Activated naive CD4-positive, alpha-beta T cell treated with anti-CD3 and anti-CD28 coated beads, Interleukin-2, amount 10 ng/mL, durations not matched to agents 7 days and 5 days (primary cell): ENCODE measurements around the gene SLC22A17.
"Not testable (repeated sequence)": the region's sequence is repeated elsewhere in the genome, so short reads cannot be mapped to it uniquely, and the experiment has no call there.

Experiments
- CTCF ChIA-PET: fragments of 350-600 bp; sonication (Branson Sonifier 250); formaldehyde crosslinking; loops from one replicate; lab custom pipeline; 2021; ENCODE audit warnings: antibody characterized with exemption; lab: Charles Lee
- DNase-seq: peaks from one replicate; pipeline ENCODE4 v3.0.0-alpha.2; 2020
- H3K27ac Mint-ChIP-seq: one replicate; pipeline ENCODE4 v1.8.0; 2021; ENCODE audit warnings: mild to moderate bottlenecking, moderate library complexity, mixed read lengths
- H3K27me3 Mint-ChIP-seq: one replicate; pipeline ENCODE4 v1.8.0; 2021; ENCODE audit warnings: mild to moderate bottlenecking, mixed read lengths
- H3K36me3 Mint-ChIP-seq: one replicate; pipeline ENCODE4 v1.8.0; 2021; ENCODE audit warnings: mixed read lengths
- H3K4me1 Mint-ChIP-seq: one replicate; pipeline ENCODE4 v1.8.0; 2021; ENCODE audit warnings: mixed read lengths
- H3K4me3 Mint-ChIP-seq: one replicate; pipeline ENCODE4 v1.8.0; 2021; ENCODE audit warnings: mild to moderate bottlenecking, moderate library complexity, mixed read lengths
- H3K9me3 Mint-ChIP-seq: one replicate; pipeline ENCODE4 v1.8.0; 2021; ENCODE audit warnings: mixed read lengths

SLC22A17 gene

GRCh38 chr14:23352506-23353432 lies at the start of gene SLC22A17:
Gene SLC22A17 (minus strand): TSS chr14:23352887.
- no peaks in the 10 kb centered on the region for H3K9me3 Mint-ChIP-seq
- H3K4me1 Mint-ChIP-seq: peaks cover 9% of the 10 kb centered on the region
- H3K36me3 Mint-ChIP-seq: no peaks in the 10 kb centered on the region
- H3K27me3 Mint-ChIP-seq: peaks cover 74% of the 10 kb centered on the region
- CTCF ChIA-PET: interaction anchor here (1.0 to 1.9 kb wide), 3 partner anchors 9 to 26 kb away, joined by 3 to 8 read pairs (median 7); no protein-coding TSS in a partner anchor
- peak within 1 kb of the TSS; percentile 64 for H3K4me3 Mint-ChIP-seq
- DNase-seq: peak; percentile 60
- no peak within 1 kb of the TSS for H3K27ac Mint-ChIP-seq

GRCh38 chr14:23401291-23401690 lies 48.6 kb upstream of the SLC22A17 start:
- DNase-seq: no peak
- Mint-ChIP-seq H3K27ac (no peak overlapping the region), H3K36me3 (no peaks in the 10 kb centered on the region), H3K4me3 (no peak overlapping the region), H3K4me1 (no peaks in the 10 kb centered on the region), H3K27me3 (peaks cover 27% of the 10 kb centered on the region), H3K9me3 (no peaks in the 10 kb centered on the region)
- CTCF ChIA-PET: interaction anchor here (1.1 kb wide), 1 partner anchor 21 kb away, joined by 5 read pairs; no protein-coding TSS in a partner anchor

DNA sequence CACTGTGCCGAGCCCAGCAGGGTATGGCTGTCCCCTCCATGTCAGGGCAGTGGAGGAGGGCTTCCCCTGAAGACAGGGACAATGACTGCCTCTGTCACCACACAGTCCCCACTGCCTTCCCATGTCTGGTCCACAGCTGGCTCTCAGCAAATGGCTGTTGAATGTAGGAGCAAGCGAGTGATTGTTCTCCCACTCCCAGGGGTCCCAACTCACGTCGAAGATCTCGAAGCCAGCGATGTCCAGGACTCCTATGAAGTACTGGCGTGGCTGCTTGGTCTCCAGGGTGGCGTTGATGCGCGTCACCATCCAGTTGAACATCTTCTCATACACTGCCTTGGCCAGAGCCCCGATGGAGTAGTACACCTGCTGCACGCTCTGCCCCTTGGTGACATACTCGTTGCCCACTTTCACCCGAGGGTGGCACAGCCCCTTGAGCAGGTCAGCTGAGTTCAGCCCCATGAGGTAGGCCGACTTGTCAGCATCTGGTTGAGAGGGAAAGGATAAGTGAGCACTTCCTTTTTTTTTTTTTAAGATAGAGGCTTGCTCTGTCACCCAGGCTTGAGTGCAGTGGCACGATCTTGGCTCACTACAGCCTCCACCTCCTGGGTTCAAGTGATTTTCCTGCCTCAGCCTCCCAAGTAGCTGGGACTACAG lies 47.9 kb upstream of the SLC22A17 start:
- peaks cover 27% of the 10 kb centered on the region for H3K27me3 Mint-ChIP-seq

DNA sequence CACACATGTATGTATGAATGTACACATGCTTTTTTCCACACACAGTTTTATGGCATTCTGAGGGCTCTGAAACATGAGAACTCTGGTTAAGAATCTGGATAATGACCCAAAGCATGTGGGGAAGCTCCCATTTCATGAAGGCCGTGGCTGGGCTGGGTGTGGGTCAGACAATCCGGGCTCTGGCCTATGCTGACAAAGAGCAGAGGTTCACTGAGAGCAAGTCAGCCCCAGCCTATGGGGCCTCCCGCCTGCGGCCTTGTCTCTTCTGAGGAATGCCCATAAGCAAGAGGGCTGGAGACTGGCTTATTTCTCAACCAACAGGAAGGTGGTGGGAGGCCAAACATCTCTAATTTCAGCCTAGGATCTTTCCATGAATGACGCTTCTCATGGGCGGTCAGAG lies 46.9 kb upstream of the SLC22A17 start:
- DNase-seq: no peak
- Mint-ChIP-seq H3K4me3 (no peak overlapping the region), H3K27me3 (peaks cover 27% of the 10 kb centered on the region), H3K36me3 (no peaks in the 10 kb centered on the region), H3K4me1 (no peaks in the 10 kb centered on the region), H3K27ac (no peak overlapping the region), H3K9me3 (no peaks in the 10 kb centered on the region)
- CTCF ChIA-PET: no interaction called here

More for the DNA sequence above, 47.9 kb upstream of the SLC22A17 start:
- CTCF ChIA-PET: interaction anchor here (1.1 kb wide), 1 partner anchor 21 kb away, joined by 5 read pairs; no protein-coding TSS in a partner anchor
- H3K9me3 Mint-ChIP-seq, H3K4me1 Mint-ChIP-seq, H3K27ac Mint-ChIP-seq, H3K4me3 Mint-ChIP-seq, DNase-seq, H3K36me3 Mint-ChIP-seq: not testable (repeated sequence)

DNA sequence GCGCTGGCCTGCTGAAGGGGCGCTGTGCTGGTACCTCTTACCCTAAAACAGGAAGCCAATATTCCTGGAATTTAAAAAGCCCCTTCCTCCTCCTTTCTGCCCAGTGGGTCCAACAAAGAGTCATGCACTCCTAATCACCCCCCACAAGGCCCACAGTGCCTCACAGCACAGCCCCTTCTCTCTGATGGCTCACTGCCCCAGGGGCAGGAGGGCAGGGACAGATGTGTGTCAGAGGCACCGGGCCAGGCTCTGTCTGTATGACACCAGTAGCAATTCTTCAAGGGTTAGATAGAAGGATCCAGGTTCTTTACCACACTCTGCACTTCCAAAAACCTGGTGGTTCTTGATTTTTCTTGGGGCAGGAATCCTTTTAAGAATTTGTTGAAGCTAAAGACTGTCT lies 46.4 kb upstream of the SLC22A17 start:
- Mint-ChIP-seq H3K36me3 (no peaks in the 10 kb centered on the region), H3K4me3 (no peak overlapping the region), H3K27me3 (peaks cover 28% of the 10 kb centered on the region), H3K9me3 (no peaks in the 10 kb centered on the region), H3K4me1 (no peaks in the 10 kb centered on the region), H3K27ac (no peak overlapping the region)
- DNase-seq: no peak
- CTCF ChIA-PET: no interaction called here

GRCh38 chr14:23398348-23398747 lies 45.7 kb upstream of the SLC22A17 start:
- Mint-ChIP-seq H3K4me1 (no peaks in the 10 kb centered on the region), H3K36me3 (no peaks in the 10 kb centered on the region), H3K27me3 (peaks cover 35% of the 10 kb centered on the region), H3K9me3 (no peaks in the 10 kb centered on the region), H3K4me3 (no peak overlapping the region), H3K27ac (no peak overlapping the region)
- no peak for DNase-seq
- CTCF ChIA-PET: no interaction called here

GRCh38 chr14:23396781-23397407 lies 44.2 kb upstream of the SLC22A17 start:
- peaks cover 35% of the 10 kb centered on the region for H3K27me3 Mint-ChIP-seq
- DNase-seq: no peak
- no peak overlapping the region for H3K27ac Mint-ChIP-seq
- no peaks in the 10 kb centered on the region for H3K36me3 Mint-ChIP-seq
- no peaks in the 10 kb centered on the region for H3K9me3 Mint-ChIP-seq
- CTCF ChIA-PET: interaction anchor here (0.7 kb wide), 1 partner anchor 163 kb away, joined by 3 read pairs; no protein-coding TSS in a partner anchor
- H3K4me3 Mint-ChIP-seq: no peak overlapping the region
- H3K4me1 Mint-ChIP-seq: no peaks in the 10 kb centered on the region

- H3K4me1 Mint-ChIP-seq: no peaks in the 10 kb centered on the region
- H3K27me3 Mint-ChIP-seq: peaks cover 33% of the 10 kb centered on the region
- no peak overlapping the region for H3K27ac Mint-ChIP-seq
- DNase-seq: no peak
- no peaks in the 10 kb centered on the region for H3K36me3 Mint-ChIP-seq
- H3K9me3 Mint-ChIP-seq: no peaks in the 10 kb centered on the region
- CTCF ChIA-PET: interaction anchor here (0.6 kb wide), 1 partner anchor 119 kb away, joined by 3 read pairs; no protein-coding TSS in a partner anchor
- H3K4me3 Mint-ChIP-seq: no peak overlapping the region
These were observed 43.4 kb upstream of the SLC22A17 start for GRCh38 chr14:23396126-23396525.

DNA sequence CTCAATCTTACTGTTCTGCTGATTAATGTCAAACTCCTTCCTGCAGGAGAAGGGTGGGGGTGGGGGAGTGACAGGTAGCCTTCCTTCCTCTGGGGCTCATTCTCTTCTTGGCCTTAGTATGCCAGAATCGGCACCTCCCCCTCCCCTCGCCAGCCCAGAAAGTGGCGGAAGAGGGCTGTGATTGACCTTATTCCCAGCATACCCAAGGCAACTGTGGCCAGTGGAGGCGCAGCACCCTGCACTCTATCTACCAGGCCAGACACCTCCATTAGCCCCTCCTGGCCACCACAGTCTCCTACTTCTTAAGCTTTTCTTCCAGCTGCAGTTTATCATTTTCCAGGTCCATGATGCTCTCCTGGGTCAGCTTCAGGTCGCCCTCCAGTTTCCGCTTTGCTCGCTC lies 39.9 kb upstream of the SLC22A17 start:
- no peak for DNase-seq
- CTCF ChIA-PET: interaction anchor here (0.7 to 1.0 kb wide), 3 partner anchors 12 to 128 kb away, joined by 3 to 4 read pairs (median 3); no protein-coding TSS in a partner anchor
- Mint-ChIP-seq H3K4me3 (no peak overlapping the region), H3K36me3 (no peaks in the 10 kb centered on the region), H3K4me1 (no peaks in the 10 kb centered on the region), H3K9me3 (no peaks in the 10 kb centered on the region), H3K27ac (no peak overlapping the region), H3K27me3 (peaks cover 31% of the 10 kb centered on the region)

- DNase-seq, H3K4me1 Mint-ChIP-seq, H3K9me3 Mint-ChIP-seq, H3K4me3 Mint-ChIP-seq, H3K36me3 Mint-ChIP-seq, H3K27ac Mint-ChIP-seq: not testable (repeated sequence)
- CTCF ChIA-PET: interaction anchor here (3.3 kb wide), 1 partner anchor 10 kb away, joined by 11 read pairs; no protein-coding TSS in a partner anchor
- peaks cover 22% of the 10 kb centered on the region for H3K27me3 Mint-ChIP-seq
These were observed 37.2 kb upstream of the SLC22A17 start for GRCh38 chr14:23389871-23390270.

- H3K27me3 Mint-ChIP-seq: peaks cover 25% of the 10 kb centered on the region
- no peak overlapping the region for H3K27ac Mint-ChIP-seq
- no peaks in the 10 kb centered on the region for H3K9me3 Mint-ChIP-seq
- DNase-seq: no peak
- no peak overlapping the region for H3K4me3 Mint-ChIP-seq
- CTCF ChIA-PET: interaction anchor here (3.3 kb wide), 1 partner anchor 9 kb away, joined by 11 read pairs; no protein-coding TSS in a partner anchor
- no peaks in the 10 kb centered on the region for H3K36me3 Mint-ChIP-seq
- no peaks in the 10 kb centered on the region for H3K4me1 Mint-ChIP-seq
These were observed 36.7 kb upstream of the SLC22A17 start for GRCh38 chr14:23389396-23389795.

- no peaks in the 10 kb centered on the region for H3K36me3 Mint-ChIP-seq
- H3K4me1 Mint-ChIP-seq: no peaks in the 10 kb centered on the region
- peaks cover 26% of the 10 kb centered on the region for H3K27me3 Mint-ChIP-seq
- H3K9me3 Mint-ChIP-seq: no peaks in the 10 kb centered on the region
- DNase-seq: no peak
- CTCF ChIA-PET: interaction anchor here (0.6 to 3.3 kb wide), 2 partner anchors 9 to 52 kb away, joined by 3 to 11 read pairs; no protein-coding TSS in a partner anchor
- H3K27ac Mint-ChIP-seq: no peak overlapping the region
- H3K4me3 Mint-ChIP-seq: no peak overlapping the region
These were observed 36.3 kb upstream of the SLC22A17 start for GRCh38 chr14:23388996-23389395.

DNA sequence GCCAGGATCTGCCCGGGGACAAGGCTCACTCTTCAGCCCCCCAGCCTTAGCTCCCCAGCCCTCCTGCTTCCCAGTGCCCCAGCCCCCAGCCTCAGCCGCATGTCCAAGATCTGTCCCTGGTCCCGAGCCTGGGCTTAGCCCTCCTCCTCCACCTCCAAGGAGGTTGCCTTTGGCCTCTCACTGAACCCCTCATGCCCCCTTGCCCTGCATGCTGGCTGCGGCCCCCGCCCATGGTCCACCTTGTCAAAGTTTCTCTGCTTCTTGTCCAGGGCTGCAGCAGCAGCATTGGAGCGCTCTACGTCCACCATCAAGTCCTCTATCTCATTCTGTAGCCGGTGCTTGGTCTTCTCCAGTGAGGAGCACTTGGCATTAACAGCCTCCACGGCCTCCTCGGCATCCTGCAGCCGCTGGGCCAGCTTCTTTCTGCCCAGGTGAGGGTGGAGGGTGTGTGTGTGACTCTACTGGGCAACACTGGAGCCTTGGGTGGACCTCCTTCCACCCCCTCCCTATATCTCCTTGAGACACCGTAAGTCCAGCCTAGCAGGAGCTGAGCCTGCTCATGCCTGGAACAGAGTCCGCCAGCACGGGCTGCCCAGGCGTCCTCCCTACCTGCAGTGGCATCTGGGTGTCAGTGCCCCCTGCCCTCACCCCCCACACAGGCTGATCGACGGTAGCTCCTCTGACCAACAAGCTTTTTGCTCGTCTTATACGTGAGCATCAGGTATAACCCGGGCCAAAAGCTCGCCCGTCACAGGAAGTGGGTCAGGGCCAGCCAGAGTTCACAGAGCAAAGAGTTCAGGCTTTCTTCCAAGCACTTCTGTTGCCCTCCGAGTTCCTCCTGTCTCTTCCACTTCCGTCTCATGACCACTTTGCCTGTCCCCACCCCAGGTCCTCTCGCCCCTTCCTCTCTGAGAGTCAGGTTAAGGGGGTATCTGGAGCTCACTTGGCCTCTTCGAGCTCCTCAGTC lies 35.5 kb upstream of the SLC22A17 start:
- CTCF ChIA-PET: interaction anchor here (0.6 to 3.3 kb wide), 3 partner anchors 8 to 203 kb away, joined by 3 to 11 read pairs (median 3); no protein-coding TSS in a partner anchor
- no peak overlapping the region for H3K27ac Mint-ChIP-seq
- peaks cover 20% of the 10 kb centered on the region for H3K27me3 Mint-ChIP-seq
- H3K4me3 Mint-ChIP-seq: no peak overlapping the region
- H3K36me3 Mint-ChIP-seq: no peaks in the 10 kb centered on the region
- no peaks in the 10 kb centered on the region for H3K4me1 Mint-ChIP-seq
- no peaks in the 10 kb centered on the region for H3K9me3 Mint-ChIP-seq
- no peak for DNase-seq
